Esophagus squamous epithelium (tissue), 4 donors: Measurements from ENCODE around the gene VANGL2.

Source experiments
- POLR2A ChIP-seq, 4 donors: fragments of 450-650 bp; IDR thresholded peaks; one replicate each; pipeline ENCODE4 v1.6.1; 2017; ENCODE audit warnings: antibody characterized with exemption in 4 of 4, mild to moderate bottlenecking in 4 of 4, moderate library complexity in 3 of 4
- TF ChIP-seq, protein P1 (sequence below), 6 experiments: fragments of 450-650 bp in 4 of 6; fragments of 200-600 bp in 2 of 6; sonication (generic) in 2 of 6; IDR thresholded peaks; one replicate each; pipeline ENCODE4 v1.5.1; 2016 to 2019; ENCODE audit warnings: antibody characterized with exemption in 6 of 6, mild to moderate bottlenecking in 4 of 6, moderate library complexity in 4 of 6

DNA sequence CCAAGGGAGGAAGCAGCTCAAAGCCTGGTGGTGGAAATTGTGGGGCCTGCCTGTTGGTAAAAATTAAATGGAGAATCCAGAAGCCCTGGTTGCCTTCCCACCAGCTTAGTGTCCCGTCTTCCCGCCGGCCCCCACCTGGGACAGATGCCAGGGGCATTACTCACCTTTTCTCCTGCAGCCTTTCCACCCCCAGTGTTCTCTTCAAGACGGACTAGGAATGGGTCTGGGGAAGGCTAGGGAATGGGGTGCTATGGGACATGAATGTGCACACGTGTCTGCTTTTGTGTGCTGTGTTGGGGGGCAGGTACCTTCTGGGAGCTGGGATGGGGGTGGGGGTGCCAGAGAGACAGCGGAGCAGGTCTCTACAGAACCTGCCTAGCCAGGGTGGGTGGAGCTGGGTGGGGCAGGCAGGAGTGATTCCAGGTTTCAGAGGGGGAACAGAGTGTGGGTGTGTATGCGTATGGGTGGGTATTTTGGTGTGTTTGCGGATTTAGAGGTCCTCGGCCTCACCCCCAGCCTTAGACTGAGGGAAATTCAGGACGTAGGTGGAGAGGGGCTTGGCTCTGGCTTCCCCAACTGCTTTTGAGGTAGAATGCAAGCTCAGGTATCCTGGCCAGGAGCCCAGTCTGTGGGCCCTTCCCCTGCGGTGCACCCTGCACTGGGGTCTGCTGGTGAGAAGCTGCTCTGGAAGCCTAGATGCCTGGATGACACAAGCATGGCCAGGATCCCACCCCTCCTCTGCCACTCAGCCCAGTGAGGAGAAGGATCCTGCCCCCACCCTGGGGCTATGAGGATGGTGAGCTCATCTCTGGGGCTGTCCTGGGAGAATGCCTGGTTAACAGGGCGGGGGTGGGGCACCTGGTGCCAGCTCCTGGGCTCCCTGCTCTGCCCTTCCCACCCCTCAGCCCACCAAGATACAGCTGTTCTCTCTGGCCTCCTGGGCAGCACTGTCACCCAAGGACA lies 7.8 kb downstream of the VANGL2 start:
- TF ChIP-seq, protein P1, sequence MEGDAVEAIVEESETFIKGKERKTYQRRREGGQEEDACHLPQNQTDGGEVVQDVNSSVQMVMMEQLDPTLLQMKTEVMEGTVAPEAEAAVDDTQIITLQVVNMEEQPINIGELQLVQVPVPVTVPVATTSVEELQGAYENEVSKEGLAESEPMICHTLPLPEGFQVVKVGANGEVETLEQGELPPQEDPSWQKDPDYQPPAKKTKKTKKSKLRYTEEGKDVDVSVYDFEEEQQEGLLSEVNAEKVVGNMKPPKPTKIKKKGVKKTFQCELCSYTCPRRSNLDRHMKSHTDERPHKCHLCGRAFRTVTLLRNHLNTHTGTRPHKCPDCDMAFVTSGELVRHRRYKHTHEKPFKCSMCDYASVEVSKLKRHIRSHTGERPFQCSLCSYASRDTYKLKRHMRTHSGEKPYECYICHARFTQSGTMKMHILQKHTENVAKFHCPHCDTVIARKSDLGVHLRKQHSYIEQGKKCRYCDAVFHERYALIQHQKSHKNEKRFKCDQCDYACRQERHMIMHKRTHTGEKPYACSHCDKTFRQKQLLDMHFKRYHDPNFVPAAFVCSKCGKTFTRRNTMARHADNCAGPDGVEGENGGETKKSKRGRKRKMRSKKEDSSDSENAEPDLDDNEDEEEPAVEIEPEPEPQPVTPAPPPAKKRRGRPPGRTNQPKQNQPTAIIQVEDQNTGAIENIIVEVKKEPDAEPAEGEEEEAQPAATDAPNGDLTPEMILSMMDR (IDR thresholded peaks at IDR 0.05), result no peak
- TF ChIP-seq POLR2A (IDR thresholded peaks at IDR 0.05), result no peak
